ENCODE results near the gene CRISPLD2. TPM values are rescaled to one million over a fixed set of nuclear protein-coding genes. Genes with fewer than 3 reads are reported as not detected.

Gene CRISPLD2
- total RNA-seq, 1 experiment from 2014 or later = 6.5 TPM

GRCh38 chr16:84791501-84791900 lies 28.3 kb upstream of the CRISPLD2 start:
- BruUV-seq (replicated peaks) = no TSS peak
- Mint-ChIP-seq H3K27ac (ENCODE audit: unreplicated experiment) (no peak overlapping the region), H3K4me1 (ENCODE audit: low read depth, unreplicated experiment) (peaks cover 2% of the 10 kb centered on the region), H3K4me3 (ENCODE audit: low read depth, unreplicated experiment) (no peak overlapping the region), H3K27me3 (ENCODE audit: unreplicated experiment) (no peaks in the 10 kb centered on the region), H3K9me3 (ENCODE audit: low read depth, unreplicated experiment) (no peaks in the 10 kb centered on the region), H3K36me3 (ENCODE audit: insufficient read depth, unreplicated experiment) (peaks cover 6% of the 10 kb centered on the region)
- no peak for TF ChIP-seq CTCF (IDR thresholded peaks at IDR 0.05; ENCODE audit: unreplicated experiment)
- intact Hi-C loops (cut with micrococcal nuclease; ENCODE audit: unreplicated experiment) = no loop called here
- CTCF ChIA-PET = no interaction called here
- no peak for DNase-seq

GRCh38 chr16:84794186-84794585 lies 25.6 kb upstream of the CRISPLD2 start:
- DNase-seq = no peak
- CTCF ChIA-PET = no interaction called here

GRCh38 chr16:84794626-84795025 lies 25.2 kb upstream of the CRISPLD2 start:
- intact Hi-C loops (cut with micrococcal nuclease; ENCODE audit: unreplicated experiment) = no loop called here
- peaks cover 4% of the 10 kb centered on the region for H3K36me3 Mint-ChIP-seq (ENCODE audit: insufficient read depth, unreplicated experiment)
- no peaks in the 10 kb centered on the region for H3K27me3 Mint-ChIP-seq (ENCODE audit: unreplicated experiment)
- DNase-seq = no peak
- no peak overlapping the region for H3K27ac Mint-ChIP-seq (ENCODE audit: unreplicated experiment)
- no peaks in the 10 kb centered on the region for H3K4me1 Mint-ChIP-seq (ENCODE audit: low read depth, unreplicated experiment)
- H3K9me3 Mint-ChIP-seq (ENCODE audit: low read depth, unreplicated experiment) = no peaks in the 10 kb centered on the region
- CTCF ChIA-PET = no interaction called here
- no peak for TF ChIP-seq CTCF (IDR thresholded peaks at IDR 0.05; ENCODE audit: unreplicated experiment)
- BruUV-seq (replicated peaks) = no TSS peak
- H3K4me3 Mint-ChIP-seq (ENCODE audit: low read depth, unreplicated experiment) = no peak overlapping the region

More at GRCh38 chr16:84794186-84794585, 25.6 kb upstream of the CRISPLD2 start:
- no peak for TF ChIP-seq CTCF (IDR thresholded peaks at IDR 0.05; ENCODE audit: unreplicated experiment)
- Mint-ChIP-seq H3K27ac (ENCODE audit: unreplicated experiment) (no peak overlapping the region), H3K27me3 (ENCODE audit: unreplicated experiment) (no peaks in the 10 kb centered on the region), H3K36me3 (ENCODE audit: insufficient read depth, unreplicated experiment) (peaks cover 6% of the 10 kb centered on the region), H3K4me3 (ENCODE audit: low read depth, unreplicated experiment) (no peak overlapping the region), H3K4me1 (ENCODE audit: low read depth, unreplicated experiment) (no peaks in the 10 kb centered on the region), H3K9me3 (ENCODE audit: low read depth, unreplicated experiment) (no peaks in the 10 kb centered on the region)
- intact Hi-C loops (cut with micrococcal nuclease; ENCODE audit: unreplicated experiment) = no loop called here
- no TSS peak for BruUV-seq (replicated peaks)

- DNase-seq = no peak
- intact Hi-C loops (cut with micrococcal nuclease; ENCODE audit: unreplicated experiment) = no loop called here
- Mint-ChIP-seq H3K36me3 (ENCODE audit: insufficient read depth, unreplicated experiment) (no peaks in the 10 kb centered on the region), H3K27me3 (ENCODE audit: unreplicated experiment) (no peaks in the 10 kb centered on the region), H3K9me3 (ENCODE audit: low read depth, unreplicated experiment) (no peaks in the 10 kb centered on the region), H3K4me1 (ENCODE audit: low read depth, unreplicated experiment) (no peaks in the 10 kb centered on the region), H3K27ac (ENCODE audit: unreplicated experiment) (no peak overlapping the region), H3K4me3 (ENCODE audit: low read depth, unreplicated experiment) (no peak overlapping the region)
- TF ChIP-seq CTCF (IDR thresholded peaks at IDR 0.05; ENCODE audit: unreplicated experiment) = no peak
- CTCF ChIA-PET = interaction anchor here (0.5 to 0.6 kb wide), 2 partner anchors 108 to 272 kb away, joined by 5 read pairs; no protein-coding TSS in a partner anchor
- no TSS peak for BruUV-seq (replicated peaks)
These were observed 24.3 kb upstream of the CRISPLD2 start for GRCh38 chr16:84795329-84796053.

All from Calu3 (cell line).